ENCODE measurements around the gene ZNF711.
"Not testable (repeated sequence)": the region's sequence is repeated elsewhere in the genome, so short reads cannot be mapped to it uniquely, and the experiment has no call there.

The ZNF711 gene

DNA sequence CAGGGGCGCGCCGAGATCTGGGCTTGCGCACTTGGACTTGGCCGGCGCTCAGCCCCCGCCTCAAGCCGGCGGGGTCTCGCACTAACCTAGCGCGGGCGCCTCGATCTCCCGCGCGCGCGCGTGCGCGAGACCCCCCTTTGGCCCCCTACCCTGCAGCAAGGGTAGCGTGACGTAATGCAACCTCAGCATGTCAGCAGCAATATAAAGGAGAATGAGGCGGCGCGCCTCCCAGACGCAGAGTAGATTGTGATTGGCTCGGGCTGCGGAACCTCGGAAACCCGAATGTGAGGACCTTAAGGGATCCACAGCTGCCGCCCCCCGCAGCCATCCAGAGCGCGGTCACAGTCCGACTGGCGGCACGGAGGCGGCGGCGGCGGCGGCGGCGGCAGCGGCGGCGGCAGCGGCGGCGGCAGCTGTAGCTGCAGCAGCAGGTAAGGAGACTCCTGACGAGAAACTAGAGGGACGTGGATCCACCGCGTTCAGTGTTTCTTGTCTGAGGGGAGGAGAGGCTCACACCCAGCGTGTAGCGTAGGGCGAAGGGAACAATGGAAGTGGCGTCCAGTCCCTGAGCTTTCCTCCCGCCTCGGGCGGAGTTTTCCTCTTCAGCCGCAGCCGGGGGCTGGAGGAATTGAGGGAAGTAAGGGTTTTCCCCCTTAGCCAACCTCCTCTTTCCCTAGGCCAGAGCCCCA, at the start of gene ZNF711, which contains the start of gene SATL1:
TSS of gene ZNF711 (plus strand) at position 231 of the 689 bp plus-strand sequence. CDS start 3,582 bp downstream, outside the sequence.
TSS of gene SATL1 (minus strand) at position 19 of the 689 bp plus-strand sequence. CDS start 134,811 bp downstream, outside the sequence.
- peak; percentile 75 for DNase-seq

GRCh38 chrX:85196319-85196718, 47.5 kb upstream of the ZNF711 start:
- no peak for DNase-seq

DNA sequence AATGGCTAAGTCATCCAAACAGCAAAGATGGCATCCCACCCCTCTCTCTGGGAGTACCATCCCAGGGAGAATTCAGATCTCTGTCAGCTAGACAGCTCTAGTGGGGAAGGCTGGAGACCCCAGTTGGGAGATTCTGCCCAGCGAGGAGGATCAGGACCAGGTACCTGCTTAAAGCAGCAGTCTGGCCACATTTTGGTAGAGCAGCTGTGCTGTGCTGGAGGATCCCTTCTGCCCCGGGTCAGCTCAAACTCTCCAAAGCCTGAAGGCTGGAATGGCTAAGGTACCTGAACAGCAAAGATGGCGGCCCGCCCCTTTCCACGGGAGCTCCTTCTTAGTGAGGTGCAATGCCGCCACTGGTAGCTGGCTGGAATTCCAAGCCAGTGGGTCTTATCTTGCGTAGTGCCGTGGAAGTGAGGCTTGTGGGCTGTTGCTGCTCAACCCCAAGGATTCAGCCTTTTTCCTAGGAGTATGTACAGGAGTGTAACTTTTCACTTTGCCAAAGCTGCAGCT, 40.3 kb upstream of the ZNF711 start:
- no peak for DNase-seq

GRCh38 chrX:85213792-85214530, 29.8 kb upstream of the ZNF711 start:
- DNase-seq = no peak

DNA sequence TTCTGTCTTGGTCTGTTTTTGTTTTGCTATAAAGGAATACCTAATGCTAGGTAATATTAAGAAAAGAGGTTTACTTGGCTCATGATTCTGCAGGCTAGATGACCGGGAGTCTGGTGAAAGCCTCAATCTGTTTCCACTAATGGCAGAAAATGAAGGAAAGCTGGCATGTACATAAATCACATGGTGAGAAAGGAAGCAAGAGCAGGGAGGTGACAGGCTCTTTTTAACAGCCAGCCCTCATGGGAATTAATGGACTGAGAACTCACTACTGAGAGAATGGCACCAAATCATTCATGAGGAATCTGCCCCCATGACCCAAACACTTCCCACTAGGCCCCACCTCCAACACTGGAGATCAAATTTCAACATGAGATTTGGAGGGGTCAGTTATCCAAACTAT, 27.8 kb upstream of the ZNF711 start:
- no peak for DNase-seq

DNA sequence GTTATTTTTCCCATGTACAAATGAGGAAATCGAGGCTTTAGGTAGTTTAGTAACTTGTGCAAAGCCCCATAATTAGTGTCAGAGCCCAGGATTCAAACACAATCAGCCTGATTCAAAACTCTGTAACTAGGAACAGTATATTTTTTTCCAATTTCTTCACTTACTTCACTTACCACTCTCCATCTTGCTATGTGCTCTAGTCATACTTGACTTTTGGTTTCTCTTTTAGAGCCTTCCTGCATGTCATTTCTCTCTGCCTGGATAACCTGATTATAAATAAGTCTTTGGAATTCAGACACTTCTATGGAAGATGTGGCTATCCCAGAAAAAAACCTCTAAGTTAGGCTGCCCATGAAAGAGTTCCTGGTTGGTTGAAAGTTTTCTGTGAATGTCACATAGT, 22.4 kb upstream of the ZNF711 start:
- DNase-seq = no peak

- no peak for DNase-seq
These were observed 20.4 kb upstream of the ZNF711 start for GRCh38 chrX:85223359-85223758.

- no peak for DNase-seq
These were observed 636 bp upstream of the ZNF711 start for GRCh38 chrX:85243155-85243554.

DNA sequence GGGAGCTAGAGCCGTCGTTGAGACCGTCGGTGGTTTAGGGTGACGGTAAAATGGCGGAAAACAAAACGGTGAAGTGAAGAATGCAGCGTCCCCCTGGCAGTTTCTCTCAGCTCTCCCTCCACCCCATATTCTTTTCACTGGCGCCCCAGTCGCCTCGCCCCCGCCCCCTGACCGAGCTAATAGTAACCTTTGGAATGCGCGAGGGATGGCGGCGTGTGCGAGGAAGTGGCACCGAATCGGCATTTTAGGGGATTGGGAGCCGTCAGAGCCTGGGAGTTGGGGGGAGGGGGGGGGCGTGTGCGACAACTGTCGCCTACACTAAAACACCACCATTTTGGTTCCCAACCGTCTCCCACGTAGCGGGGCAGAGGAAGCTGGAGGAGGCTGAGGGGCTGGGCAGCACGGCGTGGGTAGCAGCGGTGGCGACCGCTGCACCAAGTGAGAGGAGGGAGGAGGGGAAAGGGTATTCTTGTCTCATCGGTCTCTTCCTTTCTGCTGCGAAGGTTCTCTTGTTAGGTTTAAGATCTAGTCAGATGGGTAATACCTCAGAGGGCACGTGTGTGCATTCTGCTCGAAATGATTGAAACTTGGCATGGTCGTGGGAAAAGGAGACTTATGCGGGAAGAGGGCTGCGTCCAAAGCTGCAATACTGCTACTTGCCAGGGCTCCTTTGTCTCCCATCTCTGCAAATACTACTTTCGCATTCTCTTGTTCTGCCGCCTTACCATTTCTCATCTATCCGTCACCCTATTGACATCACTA, 840 bp downstream of the ZNF711 start:
- peak; percentile 5 for DNase-seq

- DNase-seq = not testable (repeated sequence)
These were observed 41.5 kb downstream of the ZNF711 start for GRCh38 chrX:85285286-85285685.

DNA sequence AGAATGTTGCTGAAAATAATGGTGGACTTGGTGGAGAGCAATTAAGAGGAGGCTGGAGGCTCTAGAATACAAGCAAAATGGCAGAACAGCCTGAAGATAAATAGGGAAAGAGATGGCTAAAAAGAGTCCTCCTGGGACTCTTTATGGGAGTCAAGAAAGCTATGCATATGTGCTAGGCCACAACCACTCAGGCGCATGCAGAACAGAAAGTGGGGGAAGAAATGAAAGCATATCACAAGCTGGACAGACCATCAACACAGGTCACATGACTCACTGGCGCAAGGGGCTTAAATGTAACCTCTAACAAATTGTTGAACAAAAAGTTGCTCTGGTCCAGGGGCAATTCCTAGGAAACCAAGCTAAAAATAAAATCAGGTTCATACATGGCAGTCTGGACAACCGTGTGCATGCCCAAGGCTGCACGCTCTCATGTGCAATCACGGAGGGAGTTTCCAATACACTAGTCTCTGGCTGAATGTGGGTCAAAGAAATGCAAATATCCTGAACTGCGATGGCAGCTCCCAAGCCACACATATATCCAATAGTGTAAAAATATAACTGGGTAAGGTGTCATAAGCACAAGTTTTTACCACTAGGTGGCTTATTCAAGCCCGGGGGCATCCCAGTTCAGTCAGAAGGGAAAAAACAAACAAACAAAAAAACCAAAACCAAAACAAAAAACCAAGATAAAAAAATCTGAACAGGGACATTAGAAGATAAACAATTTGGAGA, 45.4 kb downstream of the ZNF711 start:
- no peak for DNase-seq

DNA sequence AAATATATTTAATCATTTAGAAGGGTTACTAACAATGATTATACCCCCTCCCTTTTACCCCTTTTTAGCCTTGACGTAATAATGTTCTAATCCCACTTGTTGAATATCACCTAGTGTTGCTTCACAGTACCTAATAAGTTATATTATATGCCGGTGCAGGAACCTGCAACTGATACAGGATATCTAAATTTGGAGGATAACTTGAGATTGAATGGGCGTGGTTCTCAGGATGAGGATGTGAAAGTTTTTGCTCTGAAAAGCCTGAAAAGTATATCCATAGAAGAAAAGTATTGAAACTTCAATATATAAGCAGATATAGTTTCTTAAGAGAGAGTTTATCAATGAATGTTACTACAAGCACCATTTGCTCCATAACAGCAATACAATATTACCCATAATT, 59.8 kb downstream of the ZNF711 start:
- no peak for DNase-seq

DNA sequence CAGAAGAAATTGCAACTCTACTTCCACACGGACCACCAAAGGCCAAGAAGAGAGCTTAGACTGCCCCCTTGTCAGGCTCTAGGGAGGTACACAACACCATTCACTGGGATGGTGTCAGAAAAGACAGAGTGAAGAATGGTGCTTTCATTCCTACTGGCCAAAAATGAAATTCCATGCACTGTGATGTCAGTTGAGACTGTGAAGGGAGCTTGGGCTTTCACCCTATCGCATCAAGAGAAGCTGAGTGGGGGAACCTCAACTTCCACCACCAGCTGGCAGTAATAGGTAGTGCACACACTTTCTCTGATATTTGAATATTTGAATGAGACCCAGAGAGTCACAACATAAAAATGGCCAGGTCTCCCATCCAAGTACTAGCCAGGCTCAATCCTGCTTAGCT, 65.9 kb downstream of the ZNF711 start:
- no peak for DNase-seq

- DNase-seq = not testable (repeated sequence)
These were observed 67.6 kb downstream of the ZNF711 start for GRCh38 chrX:85311348-85311747.

Data from DMS 273 treated with DMSO at 0.1 percent for 48 hours (cell line).